HepG2 (cell line): ENCODE data around the gene CHN2.

Source experiments
- EP300 ChIP-seq, 3 experiments: sonication (generic) in 1 of 3; formaldehyde crosslinking in 1 of 3; IDR thresholded peaks; 2 replicates each; pipeline versions ENCODE4 v1.5.1 to v1.6.1; 2011 to 2020; ENCODE audit warnings: low read depth in 2 of 3, low read length in 2 of 3, borderline replicate concordance in 1 of 3, improper control_type of control experiment in 1 of 3, mild to moderate bottlenecking in 1 of 3, missing genetic modification reagents in 1 of 3, moderate library complexity in 1 of 3
- MBD4 ChIP-seq: IDR thresholded peaks from 2 replicates; pipeline ENCODE4 v1.6.1; 2012; ENCODE audit warnings: low read length, inconsistent platforms, borderline replicate concordance
- POLR2AphosphoS5 ChIP-seq: IDR thresholded peaks from 2 replicates; pipeline ENCODE4 v1.6.1; 2012; ENCODE audit warnings: low read depth, low read length
- SAP130 ChIP-seq: IDR thresholded peaks from 2 replicates; pipeline ENCODE4 v1.6.1; 2016; ENCODE audit warnings: low read depth
- SP1 ChIP-seq, 2 experiments: fragments of 450-650 bp in 1 of 2; sonication (generic) in 1 of 2; formaldehyde crosslinking in 1 of 2; IDR thresholded peaks; 2 replicates each; pipeline versions ENCODE4 v1.4.0 to v1.6.1; 2016 to 2020; ENCODE audit warnings: missing genetic modification reagents in 1 of 2
- TEAD2 ChIP-seq: sonication (generic); formaldehyde crosslinking; IDR thresholded peaks from 2 replicates; pipeline ENCODE4 v1.9.0; 2021; ENCODE audit warnings: missing genetic modification reagents
- ZBTB1 ChIP-seq: sonication (generic); formaldehyde crosslinking; IDR thresholded peaks from 2 replicates; pipeline ENCODE4 v1.4.0; 2020; ENCODE audit warnings: missing genetic modification reagents, borderline replicate concordance
- ZC3H4 ChIP-seq: sonication (generic); formaldehyde crosslinking; IDR thresholded peaks from 2 replicates; pipeline ENCODE4 v1.4.0; 2020; ENCODE audit warnings: missing genetic modification reagents, borderline replicate concordance
- TF ChIP-seq, protein P1 (sequence below): sonication (generic); formaldehyde crosslinking; IDR thresholded peaks from 2 replicates; pipeline ENCODE4 v1.5.0; 2020; ENCODE audit warnings: mild to moderate bottlenecking, missing genetic modification reagents, moderate library complexity
- TF ChIP-seq, protein P2 (sequence below): sonication (generic); formaldehyde crosslinking; IDR thresholded peaks from 2 replicates; pipeline ENCODE4 v1.4.0; 2020; ENCODE audit warnings: mild to moderate bottlenecking, missing genetic modification reagents
- TF ChIP-seq, protein P3 (sequence below): sonication (generic); formaldehyde crosslinking; IDR thresholded peaks from 2 replicates; pipeline ENCODE4 v1.4.0; 2020; ENCODE audit warnings: missing genetic modification reagents
- TF ChIP-seq, protein P4 (sequence below): sonication (generic); formaldehyde crosslinking; IDR thresholded peaks from 2 replicates; pipeline ENCODE4 v1.4.0; 2020; ENCODE audit warnings: missing genetic modification reagents
- TF ChIP-seq, protein P5 (sequence below): IDR thresholded peaks from 2 replicates; pipeline ENCODE4 v1.6.1; 2012; ENCODE audit warnings: inconsistent platforms

DNA sequence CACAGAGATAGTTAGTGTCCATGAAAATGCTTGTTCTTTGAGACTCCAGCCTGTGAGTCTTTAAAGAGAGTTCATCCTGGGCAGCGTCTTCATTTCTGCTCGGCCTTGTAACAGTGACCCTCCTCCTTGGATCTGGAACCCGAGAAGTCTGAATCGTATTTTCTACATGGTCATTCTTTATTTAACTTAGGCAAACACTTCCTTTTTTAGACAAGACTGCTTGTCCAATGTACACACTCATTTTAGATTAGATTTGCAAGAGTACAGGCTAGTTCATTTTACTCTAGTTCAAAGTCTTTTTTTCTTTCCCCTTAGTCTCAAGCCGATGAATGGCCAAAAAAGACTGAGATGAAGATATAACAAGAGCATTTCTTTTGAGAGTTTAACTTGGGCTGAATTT is 133.5 kb downstream of the CHN2 start:
- no peak for TF ChIP-seq ZC3H4 (CRISPR knock-in tag)
- TF ChIP-seq, protein P1, sequence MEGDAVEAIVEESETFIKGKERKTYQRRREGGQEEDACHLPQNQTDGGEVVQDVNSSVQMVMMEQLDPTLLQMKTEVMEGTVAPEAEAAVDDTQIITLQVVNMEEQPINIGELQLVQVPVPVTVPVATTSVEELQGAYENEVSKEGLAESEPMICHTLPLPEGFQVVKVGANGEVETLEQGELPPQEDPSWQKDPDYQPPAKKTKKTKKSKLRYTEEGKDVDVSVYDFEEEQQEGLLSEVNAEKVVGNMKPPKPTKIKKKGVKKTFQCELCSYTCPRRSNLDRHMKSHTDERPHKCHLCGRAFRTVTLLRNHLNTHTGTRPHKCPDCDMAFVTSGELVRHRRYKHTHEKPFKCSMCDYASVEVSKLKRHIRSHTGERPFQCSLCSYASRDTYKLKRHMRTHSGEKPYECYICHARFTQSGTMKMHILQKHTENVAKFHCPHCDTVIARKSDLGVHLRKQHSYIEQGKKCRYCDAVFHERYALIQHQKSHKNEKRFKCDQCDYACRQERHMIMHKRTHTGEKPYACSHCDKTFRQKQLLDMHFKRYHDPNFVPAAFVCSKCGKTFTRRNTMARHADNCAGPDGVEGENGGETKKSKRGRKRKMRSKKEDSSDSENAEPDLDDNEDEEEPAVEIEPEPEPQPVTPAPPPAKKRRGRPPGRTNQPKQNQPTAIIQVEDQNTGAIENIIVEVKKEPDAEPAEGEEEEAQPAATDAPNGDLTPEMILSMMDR = no peak
- peak; percentile 42; the same call in 1 of the 2 replicates for TF ChIP-seq MBD4
- no peak for TF ChIP-seq SP1 (IDR thresholded peaks at IDR 0.05)
- TF ChIP-seq SP1 (CRISPR knock-in tag; IDR thresholded peaks at IDR 0.05) = no peak
- TF ChIP-seq, protein P2, sequence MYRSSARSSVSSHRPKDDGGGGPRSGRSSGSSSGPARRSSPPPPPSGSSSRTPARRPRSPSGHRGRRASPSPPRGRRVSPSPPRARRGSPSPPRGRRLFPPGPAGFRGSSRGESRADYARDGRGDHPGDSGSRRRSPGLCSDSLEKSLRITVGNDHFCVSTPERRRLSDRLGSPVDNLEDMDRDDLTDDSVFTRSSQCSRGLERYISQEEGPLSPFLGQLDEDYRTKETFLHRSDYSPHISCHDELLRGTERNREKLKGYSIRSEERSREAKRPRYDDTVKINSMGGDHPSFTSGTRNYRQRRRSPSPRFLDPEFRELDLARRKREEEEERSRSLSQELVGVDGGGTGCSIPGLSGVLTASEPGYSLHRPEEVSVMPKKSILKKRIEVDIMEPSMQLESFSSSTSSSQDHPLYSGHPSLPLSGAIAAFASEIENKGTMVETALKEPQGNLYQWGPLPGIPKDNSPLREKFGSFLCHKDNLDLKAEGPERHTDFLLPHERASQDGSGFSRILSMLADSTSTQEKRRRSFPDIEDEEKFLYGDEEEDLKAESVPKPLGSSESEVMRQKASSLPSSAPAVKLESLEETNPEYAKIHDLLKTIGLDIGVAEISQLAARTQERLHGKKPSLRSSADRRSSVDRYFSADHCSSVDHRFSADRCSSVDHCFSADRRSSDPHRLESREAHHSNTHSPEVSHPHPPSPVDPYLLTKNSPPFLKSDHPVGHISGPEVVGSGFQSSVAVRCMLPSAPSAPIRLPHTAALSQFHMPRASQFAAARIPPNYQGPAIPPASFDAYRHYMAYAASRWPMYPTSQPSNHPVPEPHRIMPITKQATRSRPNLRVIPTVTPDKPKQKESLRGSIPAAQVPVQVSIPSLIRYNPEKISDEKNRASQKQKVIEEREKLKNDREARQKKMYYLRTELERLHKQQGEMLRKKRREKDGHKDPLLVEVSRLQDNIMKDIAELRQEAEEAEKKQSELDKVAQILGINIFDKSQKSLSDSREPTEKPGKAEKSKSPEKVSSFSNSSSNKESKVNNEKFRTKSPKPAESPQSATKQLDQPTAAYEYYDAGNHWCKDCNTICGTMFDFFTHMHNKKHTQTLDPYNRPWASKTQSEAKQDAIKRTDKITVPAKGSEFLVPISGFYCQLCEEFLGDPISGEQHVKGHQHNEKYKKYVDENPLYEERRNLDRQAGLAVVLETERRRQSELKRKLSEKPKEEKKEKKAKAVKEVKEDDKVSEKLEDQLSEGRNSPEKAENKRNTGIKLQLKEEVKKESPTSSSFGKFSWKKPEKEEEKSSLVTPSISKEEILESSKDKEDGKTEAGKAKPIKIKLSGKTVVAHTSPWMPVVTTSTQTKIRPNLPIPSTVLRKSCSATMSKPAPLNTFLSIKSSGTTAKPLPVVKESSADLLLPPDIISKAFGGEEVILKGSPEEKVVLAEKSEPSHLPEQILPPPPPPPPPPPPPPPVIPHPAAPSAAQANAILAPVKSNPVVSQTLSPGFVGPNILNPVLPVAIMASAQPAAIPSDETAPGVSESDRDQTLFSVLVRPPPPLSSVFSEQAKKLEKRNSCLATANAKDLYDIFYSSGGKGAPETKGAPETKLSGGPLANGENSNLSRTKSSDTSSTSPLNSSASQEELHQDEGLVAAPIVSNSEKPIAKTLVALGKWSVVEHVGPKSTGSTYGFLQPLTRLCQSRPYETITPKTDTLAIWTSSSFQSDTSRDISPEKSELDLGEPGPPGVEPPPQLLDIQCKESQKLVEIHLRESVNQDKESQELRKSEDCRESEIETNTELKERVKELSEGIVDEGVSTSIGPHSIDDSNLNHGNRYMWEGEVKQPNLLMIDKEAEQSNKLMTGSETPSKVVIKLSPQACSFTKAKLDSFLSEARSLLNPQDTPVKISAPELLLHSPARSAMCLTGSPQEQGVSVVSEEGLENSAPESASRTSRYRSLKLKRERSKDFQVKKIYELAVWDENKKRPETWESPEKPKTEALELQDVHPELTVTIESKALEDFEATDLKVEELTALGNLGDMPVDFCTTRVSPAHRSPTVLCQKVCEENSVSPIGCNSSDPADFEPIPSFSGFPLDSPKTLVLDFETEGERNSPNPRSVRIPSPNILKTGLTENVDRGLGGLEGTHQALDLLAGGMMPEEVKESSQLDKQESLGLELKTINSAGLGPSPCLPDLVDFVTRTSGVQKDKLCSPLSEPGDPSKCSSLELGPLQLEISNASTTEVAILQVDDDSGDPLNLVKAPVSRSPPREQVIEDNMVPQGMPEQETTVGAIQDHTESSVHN (CRISPR knock-in tag) = no peak
- TF ChIP-seq, protein P3, sequence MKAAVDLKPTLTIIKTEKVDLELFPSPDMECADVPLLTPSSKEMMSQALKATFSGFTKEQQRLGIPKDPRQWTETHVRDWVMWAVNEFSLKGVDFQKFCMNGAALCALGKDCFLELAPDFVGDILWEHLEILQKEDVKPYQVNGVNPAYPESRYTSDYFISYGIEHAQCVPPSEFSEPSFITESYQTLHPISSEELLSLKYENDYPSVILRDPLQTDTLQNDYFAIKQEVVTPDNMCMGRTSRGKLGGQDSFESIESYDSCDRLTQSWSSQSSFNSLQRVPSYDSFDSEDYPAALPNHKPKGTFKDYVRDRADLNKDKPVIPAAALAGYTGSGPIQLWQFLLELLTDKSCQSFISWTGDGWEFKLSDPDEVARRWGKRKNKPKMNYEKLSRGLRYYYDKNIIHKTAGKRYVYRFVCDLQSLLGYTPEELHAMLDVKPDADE (CRISPR knock-in tag) = no peak
- no peak for TF ChIP-seq ZBTB1 (CRISPR knock-in tag)
- TF ChIP-seq, protein P4, sequence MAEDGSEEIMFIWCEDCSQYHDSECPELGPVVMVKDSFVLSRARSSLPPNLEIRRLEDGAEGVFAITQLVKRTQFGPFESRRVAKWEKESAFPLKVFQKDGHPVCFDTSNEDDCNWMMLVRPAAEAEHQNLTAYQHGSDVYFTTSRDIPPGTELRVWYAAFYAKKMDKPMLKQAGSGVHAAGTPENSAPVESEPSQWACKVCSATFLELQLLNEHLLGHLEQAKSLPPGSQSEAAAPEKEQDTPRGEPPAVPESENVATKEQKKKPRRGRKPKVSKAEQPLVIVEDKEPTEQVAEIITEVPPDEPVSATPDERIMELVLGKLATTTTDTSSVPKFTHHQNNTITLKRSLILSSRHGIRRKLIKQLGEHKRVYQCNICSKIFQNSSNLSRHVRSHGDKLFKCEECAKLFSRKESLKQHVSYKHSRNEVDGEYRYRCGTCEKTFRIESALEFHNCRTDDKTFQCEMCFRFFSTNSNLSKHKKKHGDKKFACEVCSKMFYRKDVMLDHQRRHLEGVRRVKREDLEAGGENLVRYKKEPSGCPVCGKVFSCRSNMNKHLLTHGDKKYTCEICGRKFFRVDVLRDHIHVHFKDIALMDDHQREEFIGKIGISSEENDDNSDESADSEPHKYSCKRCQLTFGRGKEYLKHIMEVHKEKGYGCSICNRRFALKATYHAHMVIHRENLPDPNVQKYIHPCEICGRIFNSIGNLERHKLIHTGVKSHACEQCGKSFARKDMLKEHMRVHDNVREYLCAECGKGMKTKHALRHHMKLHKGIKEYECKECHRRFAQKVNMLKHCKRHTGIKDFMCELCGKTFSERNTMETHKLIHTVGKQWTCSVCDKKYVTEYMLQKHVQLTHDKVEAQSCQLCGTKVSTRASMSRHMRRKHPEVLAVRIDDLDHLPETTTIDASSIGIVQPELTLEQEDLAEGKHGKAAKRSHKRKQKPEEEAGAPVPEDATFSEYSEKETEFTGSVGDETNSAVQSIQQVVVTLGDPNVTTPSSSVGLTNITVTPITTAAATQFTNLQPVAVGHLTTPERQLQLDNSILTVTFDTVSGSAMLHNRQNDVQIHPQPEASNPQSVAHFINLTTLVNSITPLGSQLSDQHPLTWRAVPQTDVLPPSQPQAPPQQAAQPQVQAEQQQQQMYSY (CRISPR knock-in tag) = no peak
- no peak for TF ChIP-seq TEAD2 (CRISPR knock-in tag)
- TF ChIP-seq, protein P5, sequence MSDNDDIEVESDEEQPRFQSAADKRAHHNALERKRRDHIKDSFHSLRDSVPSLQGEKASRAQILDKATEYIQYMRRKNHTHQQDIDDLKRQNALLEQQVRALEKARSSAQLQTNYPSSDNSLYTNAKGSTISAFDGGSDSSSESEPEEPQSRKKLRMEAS = no peak
- TF ChIP-seq EP300 (IDR thresholded peaks at IDR 0.05; ENCODE audit: low read depth in 2 of 2, low read length in 2 of 2) = peak in 1 of 2 experiments; percentile 46; a peak in 1 of 4 replicates
- no peak for TF ChIP-seq EP300 (CRISPR knock-in tag; IDR thresholded peaks at IDR 0.05; ENCODE audit: borderline replicate concordance)
- no peak for TF ChIP-seq POLR2AphosphoS5
- peak; percentile 47 for TF ChIP-seq SAP130 (CRISPR knock-in tag)
